Left hindlimb (tissue), 1 donor: ENCODE results near the gene RSPRY1.
"Not testable (repeated sequence)": the region's sequence is repeated elsewhere in the genome, so short reads cannot be mapped to it uniquely, and the experiment has no call there.

ENCODE experiments used
- DNase-seq: peaks from one replicate; pipeline ENCODE4 v3.0.0-alpha.2; 2018

The RSPRY1 gene

DNA sequence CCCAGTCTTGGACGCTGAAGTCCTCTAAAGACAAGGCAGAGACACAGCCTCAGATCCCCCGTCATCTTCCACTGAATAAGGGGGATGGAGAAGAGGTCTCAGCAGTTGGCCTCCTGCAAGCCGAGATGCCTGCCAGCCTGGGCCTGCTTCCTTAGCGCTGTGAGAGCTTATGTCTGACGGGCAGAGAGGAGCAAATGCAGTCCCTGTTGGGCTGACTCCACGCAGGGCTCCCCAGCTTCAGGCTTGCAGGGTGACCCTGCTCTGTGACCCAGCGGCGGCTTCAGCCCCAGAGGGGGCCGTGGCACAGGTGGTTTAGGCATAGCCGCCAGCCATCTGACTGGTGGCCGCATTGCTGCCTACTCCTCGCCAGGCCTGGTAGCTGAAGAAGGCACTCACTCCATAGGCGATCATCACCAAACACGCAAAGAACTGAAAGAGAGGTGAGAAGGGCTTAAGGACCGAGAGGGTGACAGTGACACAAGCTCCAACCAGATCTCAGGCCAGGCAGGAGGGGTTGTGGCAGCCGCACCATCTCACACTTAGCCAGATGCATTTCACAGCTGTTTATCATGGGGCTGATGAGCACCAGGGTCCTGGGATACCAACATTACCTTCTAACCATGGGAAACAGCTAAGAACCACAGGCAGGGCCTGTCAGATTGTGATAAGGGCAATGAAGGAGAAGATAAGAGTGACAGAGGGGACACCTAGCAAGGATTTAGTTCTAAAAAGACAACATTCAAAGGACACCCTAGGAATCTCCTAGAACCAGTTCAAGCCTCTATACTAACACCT is 70.7 kb downstream of the RSPRY1 start:
- no peak for DNase-seq

- DNase-seq, result no peak
Observed at GRCh38 chr16:57257455-57258070, 71.4 kb downstream of the RSPRY1 start.

DNA sequence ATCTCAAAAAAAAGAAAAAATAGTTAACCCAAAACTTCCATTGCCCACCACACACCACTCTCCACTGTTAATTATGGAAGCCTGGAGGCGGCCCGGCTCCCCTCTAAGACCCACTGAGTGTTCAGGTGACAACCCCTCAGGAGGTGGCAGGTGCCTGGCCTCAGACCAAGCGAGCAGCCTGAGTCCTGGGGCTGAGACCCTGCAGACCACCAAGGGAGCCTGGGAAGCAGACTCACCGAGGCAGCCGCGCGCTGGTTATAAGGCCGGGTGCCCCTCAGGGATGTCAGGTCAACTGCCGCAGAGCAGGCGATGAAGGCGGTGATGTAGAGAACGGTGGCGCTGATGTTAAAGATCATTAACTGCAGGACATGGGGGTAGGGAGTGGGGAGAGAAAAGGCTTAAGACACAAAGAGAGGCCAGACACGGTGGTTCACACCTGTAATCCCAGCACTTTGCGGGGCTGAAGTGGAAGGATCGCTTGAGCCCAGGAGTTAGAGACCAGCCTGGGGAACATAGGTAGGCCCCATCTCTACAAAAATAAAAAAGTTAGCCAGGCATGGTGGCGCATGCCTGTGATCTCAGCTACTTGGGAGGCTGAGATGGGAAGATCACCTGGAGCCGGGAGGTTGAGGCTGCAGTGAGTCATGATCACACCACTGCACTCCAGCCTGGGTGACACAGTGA is 72.2 kb downstream of the RSPRY1 start:
- no peak for DNase-seq

GRCh38 chr16:57258910-57259475 is 72.9 kb downstream of the RSPRY1 start:
- no peak for DNase-seq

GRCh38 chr16:57260294-57260929 is 74.3 kb downstream of the RSPRY1 start:
- no peak for DNase-seq

GRCh38 chr16:57261806-57262205 is 75.7 kb downstream of the RSPRY1 start:
- DNase-seq, result no peak

DNA sequence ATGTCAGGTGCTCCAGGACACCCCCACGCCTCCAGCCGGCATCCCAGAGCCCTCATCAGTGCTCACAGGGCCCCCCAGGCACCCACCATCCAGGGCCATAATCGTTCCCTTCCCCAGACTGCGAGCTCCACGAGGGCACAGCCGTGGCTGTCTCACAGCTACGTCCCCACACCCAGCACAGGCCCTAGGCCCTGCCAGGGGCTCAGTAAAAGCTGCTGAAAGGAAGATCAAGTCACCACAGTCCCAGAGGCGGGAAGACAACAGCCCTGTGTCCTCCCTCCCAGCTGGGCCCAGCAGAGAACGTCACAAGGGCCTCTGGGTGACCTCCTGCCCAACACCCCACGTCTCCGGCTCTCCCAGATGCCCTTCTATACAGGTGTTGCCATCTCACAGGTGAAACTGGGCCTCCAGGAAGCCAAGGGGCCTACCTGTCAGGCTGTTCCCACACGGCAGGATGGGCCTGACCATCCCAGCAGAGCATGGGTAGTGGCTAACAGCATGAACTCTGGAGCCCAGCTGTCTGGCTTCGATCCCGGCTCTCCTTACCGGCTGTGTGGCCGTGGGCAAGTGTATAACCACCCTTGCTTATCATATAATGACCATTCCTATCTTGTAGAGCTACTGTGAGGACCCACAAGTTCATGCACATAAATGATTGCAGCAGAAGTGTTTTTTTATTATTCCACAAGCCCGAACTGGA is 76.9 kb downstream of the RSPRY1 start:
- DNase-seq, result no peak

- DNase-seq, result no peak
Observed at GRCh38 chr16:57263541-57264351, 77.6 kb downstream of the RSPRY1 start.

- DNase-seq, result no peak
Observed at GRCh38 chr16:57264381-57264780, 78.3 kb downstream of the RSPRY1 start.

DNA sequence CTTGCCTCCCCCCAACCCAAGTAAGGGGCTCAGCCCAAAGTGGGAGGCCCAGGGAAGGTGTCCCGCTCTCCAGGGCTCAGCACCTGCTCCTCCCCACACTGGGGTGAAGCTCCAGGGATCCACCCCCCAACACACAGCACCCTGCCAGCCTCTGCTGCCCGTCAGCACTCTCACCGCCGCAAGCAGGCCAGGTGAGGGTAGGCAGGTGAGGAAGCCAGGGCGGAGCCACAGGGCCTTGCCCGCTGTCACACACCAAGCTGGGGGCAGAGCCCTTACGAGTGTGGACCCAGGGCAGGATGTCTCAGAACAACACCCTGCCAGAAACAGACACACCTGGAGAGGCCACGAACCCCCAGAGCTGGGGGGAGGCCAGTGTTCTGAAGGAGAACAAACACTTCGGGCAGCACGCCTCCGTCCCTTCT is 78.8 kb downstream of the RSPRY1 start:
- no peak for DNase-seq

DNA sequence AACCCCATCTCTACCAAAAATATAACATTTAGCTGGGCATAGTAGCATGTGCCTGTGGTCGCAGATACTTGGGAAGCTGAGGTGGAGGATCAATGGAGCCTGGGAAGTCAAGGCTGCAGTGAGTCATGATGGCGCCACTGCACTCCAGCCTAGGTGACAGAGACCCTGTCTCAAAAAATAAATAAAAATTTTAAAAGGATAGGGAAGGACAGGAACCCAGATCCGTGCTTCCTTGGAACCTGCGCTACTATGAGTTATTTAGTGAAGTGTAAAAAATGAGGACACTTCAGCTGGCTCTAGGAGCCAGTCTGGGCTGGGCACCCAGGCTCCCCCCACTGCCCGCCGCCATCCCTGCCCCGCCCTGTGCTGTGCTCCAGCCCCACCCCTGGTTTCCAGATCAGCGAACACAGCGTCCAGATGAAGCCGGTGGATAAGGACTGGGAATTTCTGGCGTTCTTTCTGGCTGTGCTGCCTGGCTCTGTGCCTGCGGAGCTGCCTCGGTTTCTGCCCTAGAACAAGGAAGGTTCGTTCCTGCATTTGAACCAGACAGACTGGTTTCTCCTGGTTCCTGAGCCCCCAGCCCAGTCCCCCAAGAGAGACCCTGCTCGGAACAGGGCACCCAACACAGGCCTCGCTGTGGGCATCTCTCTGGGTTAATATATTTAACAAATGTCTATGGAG is 79.9 kb downstream of the RSPRY1 start:
- no peak for DNase-seq

DNA sequence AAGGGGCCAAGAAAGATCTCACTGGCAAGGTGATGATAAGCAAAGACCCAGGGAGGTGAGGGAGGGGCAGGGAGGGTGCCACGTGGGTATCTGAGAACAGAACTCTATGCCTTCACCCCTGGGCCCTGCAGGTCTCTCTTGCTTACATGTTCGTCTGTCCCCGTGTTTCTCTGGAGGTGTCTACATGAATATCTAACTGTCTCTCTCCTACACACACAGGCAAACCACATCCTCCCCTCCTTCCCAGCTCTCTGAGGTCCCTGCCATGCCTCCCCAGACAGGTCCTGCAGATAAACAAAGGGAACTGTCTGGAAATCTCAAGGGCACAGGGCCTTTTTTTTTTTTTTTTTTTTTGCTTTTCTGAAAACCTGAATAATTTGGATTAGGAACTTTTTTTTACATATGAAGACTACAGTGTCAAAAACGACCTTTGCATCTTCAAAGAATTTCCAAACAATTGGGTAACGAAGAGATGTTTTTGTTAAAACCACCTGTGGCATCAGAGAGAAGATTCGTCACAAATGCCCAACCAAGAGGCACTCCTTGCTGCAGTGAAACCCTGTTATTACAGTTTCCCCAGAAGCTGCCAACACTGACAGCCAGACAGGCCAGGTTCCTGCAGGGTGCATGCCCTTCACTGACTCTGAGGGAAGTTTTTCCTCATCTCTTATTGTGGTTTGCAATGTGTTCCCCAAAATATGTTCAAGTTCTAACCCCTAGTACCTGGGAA is 80.6 kb downstream of the RSPRY1 start:
- DNase-seq, result no peak

- not testable (repeated sequence) for DNase-seq
Observed at GRCh38 chr16:57267343-57267742, 81.2 kb downstream of the RSPRY1 start.

GRCh38 chr16:57268804-57269800 is 83.0 kb downstream of the RSPRY1 start:
- DNase-seq, result no peak

DNA sequence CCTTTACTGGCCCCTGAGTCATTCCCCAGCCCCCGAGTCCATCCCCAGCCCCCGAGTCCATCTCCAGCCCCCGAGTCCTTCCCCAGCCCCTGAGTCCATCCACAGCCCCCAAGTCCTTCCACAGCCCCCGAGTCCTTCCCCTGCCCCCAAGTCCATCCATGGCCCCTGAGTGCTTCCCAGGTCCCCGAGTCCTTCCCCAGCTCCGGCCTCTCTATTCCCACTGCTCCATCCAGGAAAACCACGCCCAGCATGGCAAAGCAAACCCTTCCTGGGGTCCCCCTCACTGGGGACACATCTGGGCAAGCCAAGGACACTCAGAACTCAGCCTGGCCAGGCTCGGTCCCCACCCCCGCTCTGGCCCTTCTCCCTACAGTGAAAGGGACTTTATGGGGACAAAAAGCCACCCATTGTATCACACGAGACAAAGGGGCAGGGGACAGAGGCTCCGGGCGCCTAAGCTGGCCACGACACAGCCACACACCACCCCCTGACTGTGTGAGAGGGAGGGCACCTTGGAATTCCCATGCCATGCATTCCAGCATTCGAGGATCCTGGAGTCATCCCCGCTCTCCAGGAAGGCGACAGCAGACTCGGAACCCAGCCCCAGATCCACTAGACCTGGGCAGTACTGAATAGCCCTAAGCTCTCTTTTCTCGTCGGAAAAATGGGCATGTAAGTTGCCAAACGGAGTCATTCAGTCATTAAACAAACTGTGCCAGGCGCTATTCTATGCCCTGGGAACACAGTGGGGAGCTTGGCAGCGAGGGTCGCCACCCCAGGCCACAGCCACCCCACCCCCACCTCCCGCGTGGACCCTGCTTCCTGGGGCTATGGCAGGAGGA is 84.3 kb downstream of the RSPRY1 start:
- DNase-seq, result no peak

DNA sequence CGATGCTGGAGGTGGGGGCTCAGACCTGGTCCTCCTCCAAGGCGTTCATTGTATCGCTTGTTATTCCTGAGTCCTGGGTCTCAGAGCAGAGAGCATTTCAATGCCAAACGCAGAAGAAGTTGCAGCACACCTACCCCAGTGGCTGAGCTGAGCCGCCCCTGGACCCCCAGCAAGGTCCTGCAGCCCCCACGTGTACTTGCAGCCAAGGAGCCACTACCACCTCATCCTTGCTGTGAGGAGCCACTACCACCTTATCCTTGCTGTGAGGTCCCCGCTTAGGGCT is 84.9 kb downstream of the RSPRY1 start:
- no peak for DNase-seq

DNA sequence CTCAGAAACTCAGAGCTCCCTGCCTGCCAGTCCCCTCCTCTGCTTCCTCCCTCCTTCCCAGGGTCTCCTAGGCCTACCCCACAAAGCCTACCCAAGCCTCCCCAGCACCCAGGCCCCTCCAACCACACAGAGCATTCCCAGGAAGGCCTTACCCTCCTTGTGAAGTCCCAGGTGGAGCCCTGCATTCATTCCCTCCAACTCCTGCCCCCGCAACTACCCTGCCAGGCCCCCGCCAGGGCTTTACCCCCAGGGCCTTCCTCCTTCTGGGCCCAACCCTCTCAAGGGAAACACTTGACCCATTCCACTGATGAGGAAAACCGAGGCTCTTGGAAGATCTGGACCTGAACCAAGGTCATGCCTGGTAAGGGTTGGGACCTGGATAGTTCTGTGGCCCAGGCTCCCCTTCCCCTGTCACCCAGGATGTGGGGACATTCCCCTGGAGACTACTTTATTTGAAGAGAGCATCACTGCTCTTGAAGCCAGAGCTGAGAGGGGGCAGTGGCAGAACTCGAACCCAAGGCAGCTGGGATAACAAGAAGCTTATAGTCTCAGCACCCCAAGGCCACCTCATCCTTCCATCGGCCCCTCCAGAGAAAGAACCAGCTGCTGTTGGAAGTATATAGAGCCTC is 85.9 kb downstream of the RSPRY1 start:
- no peak for DNase-seq

- no peak for DNase-seq
Observed at GRCh38 chr16:57273359-57273758, 87.2 kb downstream of the RSPRY1 start.
